Ectodermal cell (in vitro differentiated cells): ENCODE results near the gene KCND2. TPM values are rescaled to one million over a fixed set of nuclear protein-coding genes. Genes with fewer than 3 reads are reported as not detected.
"Not testable (repeated sequence)": the region's sequence is repeated elsewhere in the genome, so short reads cannot be mapped to it uniquely, and the experiment has no call there.

ENCODE experiments used
- H3K27ac ChIP-seq: 2 replicates; pipeline ENCODE4 v1.7.0; 2013; ENCODE audit warnings: mild to moderate bottlenecking, low read depth, low read length; ENCODE audit not compliant: insufficient read depth, poor library complexity, severe bottlenecking
- H3K27me3 ChIP-seq: 2 replicates; pipeline ENCODE4 v1.7.0; 2013; ENCODE audit warnings: mild to moderate bottlenecking, low read length; ENCODE audit not compliant: insufficient read depth, control insufficient read depth, poor library complexity, severe bottlenecking
- H3K36me3 ChIP-seq: one replicate; pipeline ENCODE4 v1.7.0; 2013; ENCODE audit warnings: low read length; ENCODE audit not compliant: control insufficient read depth, insufficient read depth
- H3K4me1 ChIP-seq: one replicate; pipeline ENCODE4 v1.7.0; 2013; ENCODE audit warnings: low read length; ENCODE audit not compliant: control insufficient read depth, insufficient read depth
- H3K4me3 ChIP-seq: 2 replicates; pipeline ENCODE4 v1.7.0; 2013; ENCODE audit warnings: low read depth, low read length, control low read depth; ENCODE audit not compliant: insufficient read depth
- H3K9me3 ChIP-seq: 2 replicates; pipeline ENCODE4 v1.7.0; 2013; ENCODE audit warnings: mild to moderate bottlenecking, low read length, moderate library complexity; ENCODE audit not compliant: control insufficient read depth
- WGBS, 2 experiments: methylation state at CpG; one replicate each; pipeline ENCODE4 v1.1.7; 2013; ENCODE audit warnings: missing lambda C conversion rate in 2 of 2; 5-methylcytosine and 5-hydroxymethylcytosine counted together
- polyA plus RNA-seq, 4 experiments: library from polyadenylated mRNA; stranded (reverse); fragments of 50-300 nt; gene quantifications; one replicate each; pipeline ENCODE4 v1.2.3, GENCODE V29; 2013

KCND2 gene
- 1.9 TPM for polyA plus RNA-seq (2013, experiment 1 of 4)
- polyA plus RNA-seq (2013, experiment 2 of 4): 1.8 TPM
- 1.5 TPM for polyA plus RNA-seq (2013, experiment 3 of 4)
- 1.7 TPM for polyA plus RNA-seq (2013, experiment 4 of 4)

- Histone ChIP-seq H3K9me3 (no peaks in the 10 kb centered on the region), H3K4me3 (peak within 1 kb of the TSS; percentile 65), H3K36me3 (no peaks in the 10 kb centered on the region), H3K27me3 (peaks cover 29% of the 10 kb centered on the region), H3K4me1 (no peaks in the 10 kb centered on the region), H3K27ac (no peak within 1 kb of the TSS)
- 0% methylated on average over 69 of the region's 69 CpGs for WGBS, 2 experiments
Observed at GRCh38 chr7:120272701-120273475, at the start of gene KCND2. Gene KCND2, plus strand, starts transcription at chr7:120273175.

- H3K4me1 ChIP-seq: no peaks in the 10 kb centered on the region
- WGBS, 2 experiments: 100% methylated on average over 1 of the region's 1 CpG
Observed at GRCh38 chr7:120226188-120226587, 46.8 kb upstream of the KCND2 start.

DNA sequence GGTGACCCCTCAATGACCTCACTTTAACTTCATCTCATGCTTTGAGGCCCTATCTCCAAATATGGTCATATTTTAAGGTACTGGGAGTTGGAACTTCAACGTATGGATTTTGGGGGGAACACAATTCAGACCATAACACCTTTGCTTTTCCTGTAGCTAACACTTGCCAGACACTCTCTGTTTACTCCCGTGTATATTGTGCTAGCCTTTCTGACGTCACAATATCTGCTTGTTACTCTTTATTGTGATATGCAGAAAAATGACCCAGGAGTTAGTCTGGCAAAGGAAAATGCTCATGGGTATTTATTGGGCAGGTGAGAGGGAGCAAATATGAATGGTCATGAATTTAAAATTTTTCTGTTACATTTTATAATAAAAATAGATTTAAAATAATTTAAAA, 45.7 kb upstream of the KCND2 start:
- Histone ChIP-seq H3K9me3 (no peaks in the 10 kb centered on the region), H3K4me3 (no peak overlapping the region), H3K27ac (no peak overlapping the region), H3K27me3 (no peaks in the 10 kb centered on the region), H3K4me1 (no peaks in the 10 kb centered on the region), H3K36me3 (no peaks in the 10 kb centered on the region)
- WGBS, 2 experiments: 90 to 100% methylated on average over 3 of the region's 3 CpGs

More at GRCh38 chr7:120226188-120226587, 46.8 kb upstream of the KCND2 start:
- H3K27ac ChIP-seq: no peak overlapping the region
- H3K36me3 ChIP-seq: no peaks in the 10 kb centered on the region
- no peaks in the 10 kb centered on the region for H3K27me3 ChIP-seq
- H3K9me3 ChIP-seq: no peaks in the 10 kb centered on the region
- H3K4me3 ChIP-seq: no peak overlapping the region

- WGBS, 2 experiments: 96% methylated on average over 3 of the region's 3 CpGs
- Histone ChIP-seq H3K4me1 (no peaks in the 10 kb centered on the region), H3K27me3 (no peaks in the 10 kb centered on the region)
Observed at GRCh38 chr7:120229084-120229483, 43.9 kb upstream of the KCND2 start.

GRCh38 chr7:120233338-120233737, 39.6 kb upstream of the KCND2 start:
- Histone ChIP-seq H3K27me3 (no peaks in the 10 kb centered on the region), H3K9me3 (no peaks in the 10 kb centered on the region), H3K27ac (no peak overlapping the region), H3K4me3 (no peak overlapping the region), H3K4me1 (no peaks in the 10 kb centered on the region), H3K36me3 (no peaks in the 10 kb centered on the region)
- WGBS, 2 experiments: 100% methylated on average over 1 of the region's 1 CpG

More at GRCh38 chr7:120229084-120229483, 43.9 kb upstream of the KCND2 start:
- Histone ChIP-seq H3K36me3 (no peaks in the 10 kb centered on the region), H3K27ac (no peak overlapping the region), H3K9me3 (no peaks in the 10 kb centered on the region), H3K4me3 (no peak overlapping the region)

- not testable (repeated sequence) for H3K9me3 ChIP-seq, H3K4me3 ChIP-seq, H3K27me3 ChIP-seq, H3K4me1 ChIP-seq, H3K36me3 ChIP-seq, H3K27ac ChIP-seq
- WGBS, 2 experiments: 91% methylated on average over 8 of the region's 8 CpGs
Observed at GRCh38 chr7:120240350-120240749, 32.6 kb upstream of the KCND2 start.

DNA sequence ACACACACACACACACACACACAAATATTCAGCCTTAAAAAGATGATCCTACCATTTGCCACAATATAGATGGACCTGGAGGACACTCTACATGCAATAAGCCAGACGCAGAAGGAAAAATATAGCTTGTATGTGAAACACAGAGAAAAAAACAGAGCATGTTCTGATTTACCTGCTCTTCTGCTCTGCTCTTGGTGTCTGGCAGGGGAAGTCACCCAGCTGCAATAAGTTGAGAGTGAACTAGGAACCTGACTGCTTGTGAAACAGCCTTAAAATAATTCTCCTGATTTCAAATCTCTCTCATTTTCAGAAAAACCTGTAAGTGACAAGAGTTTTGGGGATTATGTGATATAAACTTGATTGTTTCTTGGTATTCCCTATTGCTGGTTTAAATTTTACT, 31.0 kb upstream of the KCND2 start:
- Histone ChIP-seq H3K4me3 (no peak overlapping the region), H3K27me3 (no peaks in the 10 kb centered on the region), H3K9me3 (no peaks in the 10 kb centered on the region), H3K27ac (no peak overlapping the region), H3K4me1 (no peaks in the 10 kb centered on the region), H3K36me3 (no peaks in the 10 kb centered on the region)
- WGBS, 2 experiments: 93 to 100% methylated on average over 1 of the region's 1 CpG

- H3K9me3 ChIP-seq: no peaks in the 10 kb centered on the region
- WGBS, 2 experiments: 89 to 100% methylated on average over 1 of the region's 1 CpG
- H3K27me3 ChIP-seq: no peaks in the 10 kb centered on the region
- no peaks in the 10 kb centered on the region for H3K36me3 ChIP-seq
- H3K4me1 ChIP-seq: no peaks in the 10 kb centered on the region
- H3K27ac ChIP-seq: no peak overlapping the region
- no peak overlapping the region for H3K4me3 ChIP-seq
Observed at GRCh38 chr7:120254845-120255244, 18.1 kb upstream of the KCND2 start.

DNA sequence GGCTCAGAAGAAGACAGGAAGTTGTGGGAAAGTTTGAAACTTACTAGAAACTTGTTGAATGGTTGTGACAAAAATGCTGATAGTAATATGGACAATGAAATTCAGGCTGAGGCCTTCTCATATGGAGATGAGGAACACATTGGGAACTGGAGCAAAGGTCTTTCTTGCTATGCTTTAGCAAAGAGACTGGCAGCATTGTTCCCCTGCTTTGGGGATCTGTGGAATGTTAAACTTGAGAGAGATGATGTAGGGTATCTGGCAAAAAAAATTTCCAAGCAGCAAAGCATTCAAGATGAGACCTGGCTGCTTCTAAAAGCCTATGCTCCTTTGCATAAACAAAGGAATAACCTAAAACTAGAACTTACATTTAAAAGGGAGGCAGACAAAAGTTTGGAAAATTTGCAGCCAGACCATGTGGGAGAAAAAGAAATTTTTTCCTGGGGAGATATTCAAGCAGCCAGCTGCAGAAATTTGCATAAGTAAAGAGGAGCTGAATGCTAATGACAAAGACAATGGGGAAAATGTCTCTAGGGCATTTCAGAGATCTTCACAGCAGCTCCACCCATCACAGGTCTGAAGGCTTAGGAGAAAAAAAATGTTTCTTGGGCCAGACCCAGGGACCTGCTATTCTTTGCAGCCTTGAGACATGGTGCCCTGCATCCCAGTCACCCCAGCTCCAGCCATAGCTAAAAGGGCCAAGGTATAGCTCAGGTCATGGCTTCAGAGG, 16.5 kb upstream of the KCND2 start:
- Histone ChIP-seq H3K36me3 (no peaks in the 10 kb centered on the region), H3K27me3 (no peaks in the 10 kb centered on the region), H3K9me3 (no peaks in the 10 kb centered on the region), H3K27ac (no peak overlapping the region), H3K4me1 (no peaks in the 10 kb centered on the region), H3K4me3 (no peak overlapping the region)

GRCh38 chr7:120259386-120259785, 13.6 kb upstream of the KCND2 start:
- Histone ChIP-seq H3K4me1 (no peaks in the 10 kb centered on the region), H3K9me3 (no peaks in the 10 kb centered on the region), H3K27me3 (no peaks in the 10 kb centered on the region), H3K27ac (no peak overlapping the region), H3K36me3 (no peaks in the 10 kb centered on the region), H3K4me3 (no peak overlapping the region)
- no CpG with 5 or more reads among the region's 2 CpGs for WGBS, 2 experiments
